Transverse colon (tissue), 4 donors: ENCODE measurements around the gene ASAP3. TPM values are rescaled to one million over a fixed set of nuclear protein-coding genes. Genes with fewer than 3 reads are reported as not detected.

Experiments used
- DNase-seq: peaks from one replicate; pipeline ENCODE4 v3.0.0-alpha.2; 2019
- H3K27ac ChIP-seq, 4 donors: fragments of 200-600 bp; sonication (generic); 2 replicates each; pipeline ENCODE4 v1.5.1; 2016 to 2018; ENCODE audit warnings: inconsistent platforms in 4 of 4
- H3K27me3 ChIP-seq: fragments of 200-600 bp; sonication (generic); 2 replicates; pipeline ENCODE4 v1.5.1; 2017; ENCODE audit warnings: inconsistent platforms
- H3K36me3 ChIP-seq, 4 donors: fragments of 200-600 bp; sonication (generic); 2 replicates each; pipeline ENCODE4 v1.5.1; 2017 to 2019; ENCODE audit warnings: inconsistent platforms in 4 of 4
- H3K4me1 ChIP-seq, 4 donors: fragments of 200-600 bp; sonication (generic); 2 replicates each; pipeline ENCODE4 v1.5.1; 2017 to 2020; ENCODE audit warnings: inconsistent platforms in 4 of 4
- H3K4me3 ChIP-seq, 4 donors: fragments of 200-600 bp; sonication (generic); 1 replicate in 1 of 4; 2 replicates in 3 of 4; pipeline versions ENCODE4 v1.5.1 to v1.6.1; 2017 to 2019; ENCODE audit warnings: inconsistent platforms in 4 of 4
- H3K9me3 ChIP-seq, 2 donors: fragments of 200-600 bp; sonication (generic); 2 replicates each; pipeline ENCODE4 v1.5.1; 2017 to 2019; ENCODE audit warnings: inconsistent platforms in 2 of 2
- EP300 ChIP-seq: sonication (generic); formaldehyde crosslinking; IDR thresholded peaks from one replicate; pipeline ENCODE4 v1.6.1; 2017; ENCODE audit warnings: antibody characterized with exemption, low read depth
- POLR2A ChIP-seq: fragments of 450-650 bp; IDR thresholded peaks from one replicate; pipeline ENCODE4 v1.6.1; 2016; ENCODE audit warnings: antibody characterized with exemption, mild to moderate bottlenecking, moderate library complexity
- POLR2AphosphoS5 ChIP-seq, 3 donors: sonication (generic); formaldehyde crosslinking; IDR thresholded peaks; one replicate each; pipeline ENCODE4 v1.6.1; 2016; ENCODE audit warnings: antibody characterized with exemption in 3 of 3
- WGBS, 2 donors: methylation state at CpG; one replicate each; pipeline ENCODE4 v1.1.5; 2018; ENCODE audit warnings: low coverage in 1 of 2; 5-methylcytosine and 5-hydroxymethylcytosine counted together
- in situ Hi-C, 4 donors: fragments of 200-750 bp; cut with MboI; loops; one replicate each; pipeline versions ENCODE4 v1.15.0 to v1.15.1; 2017; ENCODE audit warnings: low sequenced_read_pairs in 3 of 4, low pct_ligation_motif_present in 1 of 4, low pct_unique_long_range_greater_than_20kb in 1 of 4
- intact Hi-C: fragments of 100-400 bp; cut with DNase I; formaldehyde crosslinking; loops from one replicate; pipeline ENCODE4 v1.15.1; 2023; ENCODE audit warnings: low total_unique reads
- total RNA-seq, 4 donors: library from RNA; depleted of rRNA; stranded (reverse); fragments of >200 nt; gene quantifications; one replicate each; pipeline ENCODE4 v1.1.0, GENCODE V29; 2016
- TF ChIP-seq, protein P1 (sequence below), 5 experiments: fragments of 200-600 bp in 3 of 5; fragments of 450-650 bp in 2 of 5; sonication (generic) in 3 of 5; IDR thresholded peaks; 1 replicate in 2 of 5; 2 replicates in 3 of 5; pipeline ENCODE4 v1.5.1; 2016 to 2017; ENCODE audit warnings: antibody characterized with exemption in 5 of 5, inconsistent platforms in 3 of 5, mild to moderate bottlenecking in 2 of 5, moderate library complexity in 1 of 5

Gene ASAP3
- total RNA-seq, 4 donors from 2014 or later, result 38.2 to 62.9 (median 48.3) TPM

DNA sequence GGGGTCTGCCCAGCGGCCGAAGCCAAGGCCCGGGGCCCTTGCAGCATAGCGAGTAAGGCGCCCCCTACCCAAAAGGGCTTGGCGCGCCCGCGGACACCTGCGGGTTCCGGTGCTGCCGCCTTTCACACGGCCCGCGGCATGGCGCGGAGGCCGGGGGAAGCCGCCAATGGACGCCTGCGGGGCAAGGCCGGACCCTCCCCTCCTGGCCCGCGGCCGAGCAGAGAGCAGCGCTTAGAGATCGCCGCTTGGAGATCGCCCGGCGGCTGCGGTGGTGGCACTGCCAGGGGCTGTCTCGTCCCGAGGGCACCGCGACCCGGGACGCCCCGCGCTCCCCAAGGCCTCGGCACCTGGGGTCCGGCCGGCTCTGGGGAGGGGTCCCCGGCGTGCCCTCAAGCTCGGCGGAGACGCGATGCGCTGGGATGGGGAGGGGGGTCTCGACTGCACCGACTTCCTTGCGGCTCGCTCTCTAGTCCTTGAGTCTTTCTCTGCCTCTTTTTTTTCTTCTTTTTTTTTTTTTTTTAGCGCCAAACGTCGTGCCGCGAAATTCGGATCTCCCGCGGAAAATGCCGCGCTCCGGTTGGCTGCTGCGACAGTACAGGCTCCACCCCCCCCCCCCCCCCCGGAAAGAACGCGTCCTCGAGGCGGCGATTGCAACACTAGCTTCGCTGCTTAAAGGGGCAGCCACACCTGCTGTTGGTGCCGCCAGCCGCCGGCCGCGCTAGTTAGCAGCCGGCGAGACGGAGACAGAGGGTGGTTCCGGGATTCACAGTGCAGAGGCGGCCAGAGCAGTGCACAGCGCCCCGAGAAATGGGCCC is 47.0 kb upstream of the ASAP3 start, which contains the start of gene E2F2:
TSS of gene E2F2 (minus strand) at position 487 of the 815 bp plus-strand sequence. CDS start at position 47, 440 bp downstream.
- peak within 1 kb of the TSS; percentile 55 to 84 (median 64) for H3K4me3 ChIP-seq
- H3K27ac ChIP-seq, result peak within 1 kb of the TSS; percentile 87 to 90 (median 88)
- no peaks in the 10 kb centered on the region for H3K9me3 ChIP-seq
- H3K27me3 ChIP-seq, result no peaks in the 10 kb centered on the region
- in situ Hi-C loops, result loop anchor here in 1 of 4 donors (10.0 kb wide), 1 partner anchor 46 kb away; the partner anchor contains the start of gene ASAP3
- intact Hi-C loops, result no loop called here
- peak; percentile 91 for DNase-seq
- peaks cover 49 to 78% (median 66%) of the 10 kb centered on the region in 4 donors for H3K4me1 ChIP-seq
- peak; percentile 43 to 87 (median 60) for TF ChIP-seq POLR2AphosphoS5 (IDR thresholded peaks at IDR 0.05)
- TF ChIP-seq, protein P1, sequence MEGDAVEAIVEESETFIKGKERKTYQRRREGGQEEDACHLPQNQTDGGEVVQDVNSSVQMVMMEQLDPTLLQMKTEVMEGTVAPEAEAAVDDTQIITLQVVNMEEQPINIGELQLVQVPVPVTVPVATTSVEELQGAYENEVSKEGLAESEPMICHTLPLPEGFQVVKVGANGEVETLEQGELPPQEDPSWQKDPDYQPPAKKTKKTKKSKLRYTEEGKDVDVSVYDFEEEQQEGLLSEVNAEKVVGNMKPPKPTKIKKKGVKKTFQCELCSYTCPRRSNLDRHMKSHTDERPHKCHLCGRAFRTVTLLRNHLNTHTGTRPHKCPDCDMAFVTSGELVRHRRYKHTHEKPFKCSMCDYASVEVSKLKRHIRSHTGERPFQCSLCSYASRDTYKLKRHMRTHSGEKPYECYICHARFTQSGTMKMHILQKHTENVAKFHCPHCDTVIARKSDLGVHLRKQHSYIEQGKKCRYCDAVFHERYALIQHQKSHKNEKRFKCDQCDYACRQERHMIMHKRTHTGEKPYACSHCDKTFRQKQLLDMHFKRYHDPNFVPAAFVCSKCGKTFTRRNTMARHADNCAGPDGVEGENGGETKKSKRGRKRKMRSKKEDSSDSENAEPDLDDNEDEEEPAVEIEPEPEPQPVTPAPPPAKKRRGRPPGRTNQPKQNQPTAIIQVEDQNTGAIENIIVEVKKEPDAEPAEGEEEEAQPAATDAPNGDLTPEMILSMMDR (IDR thresholded peaks at IDR 0.05), result peak in 1 of 5 experiments; percentile 14
- peak; percentile 39 for TF ChIP-seq POLR2A
- TF ChIP-seq EP300, result no peak
- no peaks in the 10 kb centered on the region for H3K36me3 ChIP-seq
- 1% methylated on average over 46 of the region's 85 CpGs; no CpG with 5 or more reads in 1 of the 2 donors for WGBS, 2 donors

DNA sequence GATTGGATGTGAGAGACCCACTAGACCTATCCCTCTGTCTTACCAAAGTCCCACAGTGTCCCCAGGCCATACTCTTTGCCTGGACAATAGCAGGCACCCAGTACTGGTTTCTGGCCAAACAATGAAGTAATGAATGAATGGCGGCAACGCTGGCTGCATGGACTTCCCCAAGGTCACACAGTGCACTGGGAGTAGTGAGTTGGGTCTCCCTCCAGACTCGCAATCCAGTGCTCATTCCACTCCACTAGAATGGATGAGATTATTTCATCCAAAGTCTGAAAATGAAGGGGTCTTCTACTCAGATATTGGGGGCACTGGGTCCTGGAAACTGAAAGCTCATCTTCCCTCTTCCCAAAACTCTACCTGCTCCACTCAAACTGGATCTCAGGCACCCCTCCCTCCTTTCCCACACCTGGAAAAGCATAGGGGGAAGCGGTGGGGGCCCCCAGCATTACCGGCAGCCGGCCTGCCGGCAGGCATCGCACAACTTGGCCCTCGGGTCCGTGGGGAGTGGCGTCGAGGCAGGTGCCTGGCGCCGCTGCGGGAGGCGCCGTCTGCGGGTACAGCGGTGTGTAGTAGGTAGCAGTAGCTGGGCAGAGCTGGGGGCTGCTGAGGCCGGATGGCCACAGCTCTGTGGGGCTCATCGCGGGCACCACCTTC is 46.2 kb upstream of the ASAP3 start:
- TF ChIP-seq POLR2A, result peak; percentile 43
- no peak for TF ChIP-seq EP300
- peak in 1 of 3 donors; percentile 30 for TF ChIP-seq POLR2AphosphoS5 (IDR thresholded peaks at IDR 0.05)
- intact Hi-C loops (no loop called here), in situ Hi-C loops (loop anchor here in 1 of 4 donors (10.0 kb wide), 1 partner anchor 45 kb away; the partner anchor contains the start of gene ASAP3)
- 3% methylated on average over 21 of the region's 22 CpGs; no CpG with 5 or more reads in 1 of the 2 donors for WGBS, 2 donors
- no peaks in the 10 kb centered on the region for H3K27me3 ChIP-seq
- H3K36me3 ChIP-seq, result no peaks in the 10 kb centered on the region
- peak; percentile 38 for DNase-seq
- H3K27ac ChIP-seq, result peak overlapping the region; percentile 87 to 90 (median 88)
- H3K4me1 ChIP-seq, result peaks cover 56 to 86% (median 74%) of the 10 kb centered on the region in 4 donors
- H3K4me3 ChIP-seq, result peak overlapping the region; percentile 55 to 84 (median 64)
- H3K9me3 ChIP-seq, result no peaks in the 10 kb centered on the region

DNA sequence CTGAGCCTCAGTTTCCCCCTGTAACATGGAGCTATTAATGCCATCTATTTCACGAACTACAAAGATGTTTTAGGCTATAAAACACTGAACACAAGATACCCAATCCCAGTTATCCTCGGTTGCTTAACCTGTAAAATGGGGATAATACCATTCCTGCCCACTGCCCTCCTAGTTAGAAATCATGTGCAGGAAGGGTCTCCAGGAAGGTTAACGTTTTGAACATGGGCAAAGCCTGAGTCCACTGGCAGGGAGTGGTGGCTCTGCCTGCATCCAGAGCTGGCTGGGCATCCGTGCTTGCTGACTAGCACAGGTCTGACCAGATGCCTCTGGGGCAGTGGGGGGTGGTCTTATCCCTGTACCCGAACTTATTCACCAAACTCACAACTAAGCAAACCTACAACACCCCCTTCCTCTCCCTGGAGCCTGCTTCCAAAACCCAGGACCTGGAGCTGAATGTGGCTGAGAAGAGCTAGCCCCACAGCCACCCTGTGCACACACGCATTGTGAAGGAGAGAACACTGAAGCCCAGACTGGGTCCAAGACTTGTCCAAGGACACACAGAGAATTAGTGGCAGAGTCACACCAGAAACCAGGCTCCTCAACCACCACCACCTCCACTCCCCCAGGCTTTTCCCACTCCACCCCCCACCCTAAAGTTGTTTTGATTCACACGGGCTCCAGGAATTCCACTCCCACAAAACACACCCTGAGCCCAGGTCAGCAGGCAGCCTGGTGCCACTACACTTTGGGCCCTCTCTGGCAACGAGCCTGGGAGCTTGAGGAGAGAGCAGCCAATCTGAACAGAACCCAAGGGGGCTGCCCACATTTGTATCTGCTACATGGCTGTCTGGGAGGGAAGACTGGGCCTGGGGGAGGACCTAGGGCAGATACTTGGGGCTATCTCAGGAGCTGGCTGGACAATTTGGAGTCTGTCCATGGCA is 45.4 kb upstream of the ASAP3 start:
- TF ChIP-seq POLR2AphosphoS5 (IDR thresholded peaks at IDR 0.05), result peak in 1 of 3 donors; percentile 66
- TF ChIP-seq POLR2A, result peak; percentile 34
- TF ChIP-seq EP300, result no peak
- TF ChIP-seq, protein P1 (IDR thresholded peaks at IDR 0.05), result no peak
- Histone ChIP-seq H3K36me3 (no peaks in the 10 kb centered on the region), H3K27me3 (no peaks in the 10 kb centered on the region), H3K4me1 (peaks cover 56 to 94% (median 81%) of the 10 kb centered on the region in 4 donors), H3K9me3 (no peaks in the 10 kb centered on the region), H3K4me3 (peak overlapping the region in 3 of 4 donors; percentile 55 to 84 (median 64)), H3K27ac (peak overlapping the region; percentile 87 to 90 (median 88))
- intact Hi-C loops (no loop called here), in situ Hi-C loops (loop anchor here in 1 of 4 donors (10.0 kb wide), 1 partner anchor 45 kb away; the partner anchor contains the start of gene ASAP3)
- DNase-seq, result peak; percentile 66
- 35 to 61% methylated on average over 5 to 8 of the region's 8 CpGs for WGBS, 2 donors
